Stimulated activated CD4-positive, alpha-beta T cell treated with anti-CD3 and anti-CD28 coated beads, TNF-alpha, amount 100 ng/mL, for 48 hours (primary cell): Measurements from ENCODE around the gene PDLIM5.
"Not testable (repeated sequence)": the region's sequence is repeated elsewhere in the genome, so short reads cannot be mapped to it uniquely, and the experiment has no call there.

ENCODE experiments used
- DNase-seq, 3 donors: peaks; one replicate each; pipeline ENCODE4 v3.0.0-alpha.2; 2020; ENCODE audit warnings: low read depth in 3 of 3

Gene PDLIM5

DNA sequence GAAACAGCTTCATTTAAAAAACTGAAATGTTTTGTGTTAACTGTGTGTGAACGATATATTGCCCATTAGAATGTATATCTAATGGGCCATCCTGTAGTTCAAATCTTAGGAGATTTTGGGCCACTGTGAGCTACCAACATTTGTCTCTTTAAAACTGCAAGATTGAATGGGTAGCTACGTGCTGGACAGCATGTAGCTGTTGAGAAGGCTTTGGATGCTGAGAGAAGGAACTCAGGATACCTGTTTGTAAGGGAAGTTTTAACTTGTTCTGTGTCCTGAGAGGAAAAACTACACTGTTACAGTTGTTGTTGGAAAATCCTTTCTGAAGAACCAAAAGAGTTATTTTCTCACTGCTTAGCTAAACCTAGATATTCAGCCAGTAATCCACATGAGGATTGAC is 45.9 kb downstream of the PDLIM5 start:
- DNase-seq, result no peak

DNA sequence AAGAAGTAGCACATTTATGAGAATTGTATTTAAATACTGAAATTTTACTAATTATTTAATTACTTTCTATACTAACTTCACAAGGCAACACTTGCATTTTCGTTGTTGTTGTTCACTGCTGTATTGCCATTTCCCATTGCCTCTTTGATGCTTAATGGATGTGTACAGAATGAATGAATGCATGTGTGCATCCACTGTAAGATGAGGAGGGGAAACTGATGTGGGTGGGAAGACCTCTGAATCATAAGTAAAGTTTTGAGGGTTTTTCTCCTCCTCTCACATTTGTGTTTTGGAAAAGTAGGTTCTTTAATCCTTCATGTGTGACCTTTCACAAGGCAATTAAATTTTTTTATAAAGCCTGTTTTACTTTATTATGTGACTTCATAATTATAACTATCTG is 46.8 kb downstream of the PDLIM5 start:
- no peak for DNase-seq

DNA sequence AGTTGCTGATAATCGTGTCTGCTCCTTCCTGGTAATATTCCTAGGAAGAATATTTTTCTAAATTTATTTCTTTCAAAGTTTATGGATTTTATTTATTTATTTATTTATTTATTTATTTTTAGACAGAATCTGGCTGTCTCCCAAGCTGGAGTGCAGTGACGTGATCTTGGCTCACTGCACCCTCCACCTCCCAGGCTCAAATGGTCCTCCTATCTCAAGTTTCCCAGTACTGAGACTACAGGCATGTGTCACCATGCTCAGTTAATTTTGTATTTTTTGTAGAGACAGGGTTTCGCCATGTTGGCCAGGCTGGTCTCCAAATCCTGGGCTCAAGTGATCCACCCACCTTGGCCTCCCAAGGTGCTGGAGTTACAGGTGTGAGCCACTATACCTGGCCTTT is 48.9 kb downstream of the PDLIM5 start:
- DNase-seq, result no peak

DNA sequence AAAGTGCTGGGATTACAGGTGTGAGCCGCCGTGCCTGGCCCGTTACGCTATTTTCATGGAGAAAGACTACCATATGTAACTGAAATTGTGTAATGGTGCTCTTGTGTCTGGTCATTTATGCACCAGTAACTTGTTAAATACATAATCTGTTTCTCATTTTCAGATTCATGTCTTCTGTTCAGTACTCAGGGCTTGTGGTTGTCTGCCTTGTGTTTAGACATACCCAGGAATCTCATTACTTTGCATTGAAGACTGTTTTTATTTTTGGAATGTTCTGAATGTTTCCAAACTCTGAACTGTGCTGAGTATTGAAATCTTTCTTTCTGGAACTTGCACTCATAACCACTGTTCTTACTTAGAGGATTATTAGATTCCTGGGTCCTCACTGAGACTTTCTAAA is 52.8 kb downstream of the PDLIM5 start:
- no peak for DNase-seq

DNA sequence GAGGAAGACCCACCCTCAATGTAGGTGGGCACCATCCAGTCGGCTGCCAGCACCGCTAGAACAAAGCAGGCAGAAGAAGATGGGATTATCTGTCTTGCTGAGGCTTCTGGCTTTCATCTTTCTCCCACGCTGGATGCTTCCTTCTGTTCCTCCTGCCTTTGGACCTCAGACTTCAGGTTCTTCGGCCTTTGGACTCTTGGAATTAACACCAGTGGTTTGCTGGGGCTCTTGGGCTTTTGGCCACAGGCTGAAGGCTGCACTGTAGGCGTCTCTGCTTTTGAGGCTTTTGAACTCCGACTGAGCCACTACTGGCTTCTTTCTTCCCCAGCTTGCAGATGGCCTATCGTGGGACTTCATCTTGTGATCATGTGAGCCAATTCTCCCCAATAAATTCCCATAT is 55.1 kb downstream of the PDLIM5 start:
- no peak for DNase-seq

DNA sequence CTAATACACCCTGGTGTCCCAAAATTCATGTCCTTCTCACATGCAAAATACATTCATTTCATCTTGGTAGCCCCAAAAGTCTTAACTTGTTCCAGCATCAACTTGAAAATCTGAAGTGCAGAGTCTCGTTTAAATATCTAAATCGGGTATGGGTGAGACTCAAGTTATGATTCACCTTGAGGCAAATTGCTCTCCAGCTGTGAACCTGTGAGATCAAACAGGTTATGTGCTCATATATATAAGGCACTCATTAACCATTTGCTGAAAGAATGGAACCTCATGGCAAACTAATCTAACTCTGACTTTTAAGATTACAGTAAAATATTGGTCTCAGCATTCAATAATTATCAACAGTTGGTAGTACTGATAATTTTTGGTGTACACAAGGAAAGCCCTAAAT is 55.5 kb downstream of the PDLIM5 start:
- no peak for DNase-seq

DNA sequence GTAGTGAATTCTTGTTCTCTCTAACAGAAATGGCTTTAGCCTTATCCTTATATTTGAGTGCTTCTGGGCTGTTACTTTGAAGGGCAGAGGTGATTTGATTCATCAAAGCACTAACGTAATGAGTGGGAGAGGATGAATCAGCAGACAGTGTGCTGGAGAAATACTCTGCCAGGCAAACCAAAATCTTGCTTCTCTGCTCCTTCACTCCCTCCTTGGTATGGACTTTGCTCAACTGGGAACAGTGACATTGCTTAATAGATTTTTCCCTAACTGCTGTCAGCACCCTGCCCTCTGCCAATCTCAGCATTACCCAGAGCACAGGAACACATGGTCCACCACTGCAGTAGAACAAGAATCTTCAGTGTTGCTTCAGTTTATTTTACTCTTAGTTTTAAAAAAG is 56.0 kb downstream of the PDLIM5 start:
- DNase-seq, result no peak

DNA sequence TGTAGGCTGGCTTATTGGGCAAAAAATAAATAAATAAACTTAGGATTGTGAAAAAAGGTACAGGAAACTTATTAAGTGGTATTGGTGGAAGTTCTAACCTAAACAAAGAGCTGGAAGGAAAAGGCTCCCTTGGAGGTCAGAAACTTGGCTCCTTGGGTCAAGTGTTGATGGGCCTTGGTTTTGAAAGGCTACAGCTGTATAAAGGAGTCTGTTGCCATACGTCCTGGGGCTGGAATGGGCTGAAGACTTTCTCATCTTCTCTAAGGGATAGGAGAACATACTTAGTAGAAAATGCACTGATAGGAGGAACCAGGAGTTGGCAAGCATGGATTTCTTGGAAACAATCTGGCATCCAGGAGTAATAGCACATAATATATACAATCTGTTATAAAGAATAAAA is 56.6 kb downstream of the PDLIM5 start:
- DNase-seq, result no peak

DNA sequence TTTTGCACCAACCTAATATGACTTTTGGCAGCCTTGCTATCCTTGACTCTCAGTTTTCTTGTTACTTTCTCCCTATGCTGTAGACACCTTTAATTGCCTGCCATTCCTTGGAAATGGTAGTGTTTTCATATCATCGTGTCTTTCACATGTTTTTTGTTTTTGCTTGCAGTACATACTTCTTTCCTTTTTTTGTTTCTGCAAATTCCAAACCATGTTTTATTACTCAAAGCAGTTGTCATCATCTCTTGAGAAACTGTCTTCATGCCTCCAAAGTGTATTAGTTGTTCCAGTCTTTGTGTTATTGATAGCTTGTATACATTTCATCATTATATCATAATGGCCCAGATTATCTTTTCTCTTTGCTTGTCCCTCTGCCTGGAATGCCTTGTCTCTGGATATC is 57.1 kb downstream of the PDLIM5 start:
- no peak for DNase-seq

DNA sequence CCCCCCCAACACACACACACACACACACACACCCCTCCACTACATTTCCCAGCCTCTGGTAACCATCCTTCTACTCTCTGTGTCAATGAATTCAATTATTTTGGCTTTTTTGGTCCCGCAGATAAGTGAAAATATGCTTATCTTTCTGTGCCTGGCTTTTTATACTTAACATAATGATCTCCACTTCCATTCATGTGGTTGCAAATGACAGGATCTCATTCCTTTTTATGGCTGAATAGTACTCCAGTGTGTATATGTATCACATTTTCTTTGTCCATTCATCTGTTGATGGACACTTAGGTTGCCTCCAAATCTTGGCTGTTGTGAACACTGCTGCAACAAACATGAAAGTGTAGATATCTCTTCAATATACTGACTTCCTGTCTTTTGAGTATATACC is 59.8 kb downstream of the PDLIM5 start:
- no peak for DNase-seq

DNA sequence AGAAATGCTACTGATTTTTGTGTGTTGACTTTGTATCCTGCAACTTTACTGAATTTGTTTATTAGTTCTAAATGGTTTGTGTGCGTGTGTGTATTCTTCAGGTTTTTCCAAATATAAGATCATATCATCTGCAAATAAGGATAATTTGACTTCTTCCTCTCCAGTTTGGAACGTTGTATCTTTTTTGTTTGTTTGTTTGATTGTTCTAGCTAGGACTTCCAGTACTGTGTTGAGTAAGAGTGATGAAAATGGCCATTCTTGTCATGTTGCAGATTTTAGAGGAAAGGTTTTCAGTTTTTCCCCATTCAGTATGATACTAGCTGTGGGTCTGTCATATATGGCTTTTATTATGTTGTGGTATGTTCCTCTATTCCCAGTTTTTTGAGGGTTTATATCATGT is 61.8 kb downstream of the PDLIM5 start:
- DNase-seq, result not testable (repeated sequence)

DNA sequence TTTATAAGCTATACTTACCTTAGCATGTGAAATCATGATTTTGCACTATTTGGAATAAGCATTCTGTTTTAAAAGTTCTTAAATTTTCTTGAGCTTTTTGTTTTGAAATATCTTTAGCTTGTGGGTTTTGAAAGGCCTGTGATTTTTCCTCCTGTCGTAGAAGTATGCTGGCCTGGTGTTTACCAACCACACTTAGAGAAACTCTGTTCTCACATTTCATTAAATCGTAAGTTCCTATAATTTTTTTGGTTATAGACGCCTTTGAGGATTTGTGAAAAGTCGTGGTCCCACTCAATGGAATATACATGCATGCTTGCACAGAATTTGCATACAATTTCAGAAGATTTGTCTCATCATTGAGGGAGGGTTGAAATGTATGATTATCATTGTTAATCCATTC is 63.6 kb downstream of the PDLIM5 start:
- DNase-seq, result no peak

DNA sequence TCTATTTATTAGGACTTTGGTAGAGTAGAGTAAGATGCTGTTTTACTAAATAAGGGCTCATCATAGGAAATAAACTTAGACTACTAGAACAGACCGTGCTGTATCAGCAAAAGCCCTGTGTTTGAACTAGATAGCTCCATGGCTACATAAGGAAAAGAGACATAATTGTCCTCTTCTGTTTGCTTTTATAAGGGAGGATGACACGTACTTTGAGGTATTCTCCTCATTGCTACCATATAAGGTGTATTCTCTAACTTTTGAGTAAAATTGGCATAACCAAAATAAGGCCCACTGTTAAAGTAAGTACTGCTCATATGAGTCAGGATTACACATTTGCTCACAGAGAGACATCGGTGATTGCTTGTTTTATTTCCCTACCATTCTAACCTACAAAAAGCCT is 64.3 kb downstream of the PDLIM5 start:
- DNase-seq, result no peak

DNA sequence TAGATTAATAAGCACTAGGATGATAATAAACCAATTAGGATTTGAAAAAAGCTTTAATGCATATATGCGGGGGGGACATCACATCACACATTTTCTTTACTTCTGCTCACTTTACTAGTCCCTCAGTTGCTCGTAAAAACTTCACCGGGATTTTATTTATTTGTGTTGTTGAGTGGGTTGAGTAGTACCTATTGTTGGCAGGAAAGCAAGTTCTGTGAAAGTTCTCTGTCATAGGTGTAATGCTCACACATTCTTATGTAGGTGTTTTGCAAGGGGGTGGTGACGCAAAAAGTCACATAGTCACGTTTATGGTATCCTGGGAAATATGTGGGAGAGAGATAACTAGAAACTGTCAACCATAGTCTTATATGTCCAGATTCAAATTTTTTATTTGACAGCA is 65.3 kb downstream of the PDLIM5 start:
- no peak for DNase-seq

DNA sequence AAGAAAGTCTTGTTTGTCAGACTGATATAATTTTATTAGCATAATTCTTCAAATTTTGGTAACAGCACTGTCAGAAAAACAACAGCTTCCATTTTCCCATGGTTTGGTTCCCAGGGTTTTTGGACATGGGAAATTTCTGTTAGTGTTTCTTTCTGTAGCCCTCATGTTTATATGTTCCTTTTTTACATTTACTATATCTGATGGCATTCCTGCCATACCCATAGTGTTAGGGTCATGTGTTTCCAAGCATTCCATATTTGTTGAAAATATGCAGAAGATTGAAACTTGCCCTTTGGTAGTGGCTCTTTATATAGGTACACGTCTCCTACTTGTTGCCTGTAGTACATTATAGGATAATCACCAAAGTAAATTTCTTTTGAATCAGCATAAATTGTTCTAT is 65.8 kb downstream of the PDLIM5 start:
- no peak for DNase-seq

DNA sequence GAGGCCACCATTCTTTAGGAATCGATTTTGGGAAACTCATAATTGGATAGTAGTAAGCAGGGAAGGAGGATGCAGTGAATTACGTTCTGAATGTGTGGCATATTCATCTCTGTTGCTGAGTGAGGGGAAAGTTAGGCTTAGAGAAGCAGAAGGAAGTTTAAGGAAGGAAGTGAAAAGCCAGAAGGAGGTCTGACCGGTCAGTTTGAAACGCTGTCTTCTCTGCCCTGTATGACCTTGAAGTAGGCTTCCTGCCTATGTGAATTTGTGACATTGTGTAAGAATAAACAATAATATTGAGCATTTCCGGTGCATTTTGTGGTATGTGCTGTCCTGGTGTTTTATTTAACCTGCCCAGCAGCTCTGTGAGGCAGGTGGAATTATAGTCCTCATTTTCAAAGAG is 67.3 kb downstream of the PDLIM5 start:
- DNase-seq, result no peak

DNA sequence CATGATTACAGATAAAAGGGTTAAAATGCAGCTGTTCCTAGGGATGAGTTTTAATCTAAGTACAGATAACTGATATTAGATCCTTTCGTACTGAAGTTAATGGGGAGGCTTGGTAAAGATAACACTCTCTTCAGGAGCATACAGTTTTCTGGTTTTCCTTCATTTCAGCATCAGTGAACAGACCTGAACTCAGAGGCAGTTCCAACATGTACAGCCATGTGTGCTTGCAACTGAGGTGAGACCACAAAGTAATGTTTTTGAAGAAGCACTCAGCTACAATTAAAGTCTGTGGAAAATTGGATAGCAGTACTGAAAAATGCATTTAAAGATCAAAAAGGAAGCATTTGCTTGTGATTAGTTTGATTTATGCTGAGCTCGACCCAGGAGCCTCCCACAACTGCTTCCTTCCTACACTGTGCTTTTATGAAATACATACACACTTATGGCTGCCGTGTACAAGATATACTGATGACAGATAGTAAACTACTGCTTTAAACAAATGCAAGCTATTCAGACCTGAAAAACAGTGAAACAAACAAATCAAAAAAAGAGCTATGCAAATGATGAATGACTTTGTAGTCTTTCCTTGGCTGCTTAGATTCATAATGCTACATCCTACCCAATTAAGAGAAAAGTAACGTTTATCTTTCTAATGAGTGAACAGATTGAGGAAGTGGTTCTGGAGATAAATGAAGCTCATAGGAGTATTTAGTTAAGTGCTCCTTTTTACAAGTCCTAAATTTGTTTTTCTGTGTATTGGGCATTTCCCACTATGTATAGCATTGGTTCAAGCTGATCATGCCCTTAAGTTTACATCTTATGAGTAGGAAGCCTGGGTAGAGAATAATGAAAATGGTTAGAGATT is 68.4 kb downstream of the PDLIM5 start:
- DNase-seq, result no peak

DNA sequence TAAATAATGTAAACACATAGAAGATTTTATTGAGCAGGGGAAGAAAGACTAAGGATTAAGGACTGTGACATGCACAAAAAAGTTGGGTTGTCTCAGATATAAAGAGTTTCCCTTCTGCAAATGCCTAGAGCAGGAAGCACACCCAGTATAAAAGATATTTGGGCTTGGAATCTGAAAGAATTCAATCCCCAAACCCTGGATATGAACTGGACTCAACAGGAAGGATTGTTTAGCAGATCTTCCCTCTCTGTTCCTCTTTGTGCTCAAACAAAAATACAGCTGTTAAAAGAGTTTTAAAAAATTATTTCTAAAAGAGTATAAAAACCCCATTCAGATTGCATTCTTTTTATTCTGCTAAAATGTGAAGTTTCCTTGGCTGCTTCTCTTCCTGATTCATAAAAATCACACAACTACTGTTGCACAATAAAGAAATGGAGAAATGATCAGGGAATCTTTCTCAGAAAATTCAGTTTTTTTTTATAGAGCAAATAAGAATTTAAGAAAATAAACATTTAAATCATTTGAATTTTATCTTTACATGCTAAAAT is 71.4 kb downstream of the PDLIM5 start:
- DNase-seq, result no peak

DNA sequence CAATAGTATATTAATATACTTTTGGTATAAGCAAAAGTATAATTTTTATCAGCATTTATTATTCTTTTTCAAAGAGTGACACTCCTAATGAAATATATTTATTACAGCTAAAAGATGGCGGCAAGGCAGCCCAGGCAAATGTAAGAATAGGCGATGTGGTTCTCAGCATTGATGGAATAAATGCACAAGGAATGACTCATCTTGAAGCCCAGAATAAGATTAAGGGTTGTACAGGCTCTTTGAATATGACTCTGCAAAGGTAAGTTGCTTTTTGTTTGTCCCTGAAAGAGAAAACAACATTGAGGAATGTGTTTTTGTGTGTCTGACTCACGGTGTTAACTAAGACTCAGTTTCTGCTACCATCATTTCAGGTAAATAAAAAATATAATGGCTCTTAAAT is 71.9 kb downstream of the PDLIM5 start:
- DNase-seq, result no peak

DNA sequence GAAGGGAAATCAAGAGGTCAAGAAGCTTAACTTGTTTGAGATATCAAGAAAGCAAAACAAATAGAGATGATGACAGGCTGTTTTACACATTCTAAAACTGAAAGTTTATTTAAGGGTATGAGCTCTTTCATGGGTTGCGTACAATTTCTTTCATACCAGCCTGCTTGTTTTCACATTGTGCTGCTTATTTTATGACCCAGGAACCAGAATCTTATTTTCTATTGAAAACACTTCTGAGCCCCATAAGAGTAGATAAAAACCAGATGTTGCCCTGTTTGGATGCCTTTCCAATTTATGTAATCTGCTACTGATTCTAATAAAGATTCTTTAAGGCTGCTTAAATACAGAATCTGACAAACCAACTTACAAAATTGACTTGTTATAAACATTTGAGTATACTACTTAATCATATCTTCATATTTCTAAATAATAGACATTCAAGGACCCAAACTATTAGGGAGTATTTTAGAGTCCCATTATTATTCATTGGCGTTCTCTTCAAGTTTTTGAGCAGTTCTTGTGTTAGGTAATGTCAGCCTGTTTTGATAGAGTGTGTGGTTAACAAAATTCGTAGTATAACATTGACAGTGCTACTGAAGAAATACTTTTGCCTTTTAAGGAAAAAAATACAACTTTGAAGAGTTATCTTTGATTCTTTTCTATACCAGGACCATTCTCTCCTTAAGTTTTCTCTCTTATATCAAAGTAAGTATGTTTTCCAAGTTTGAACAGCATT is 74.4 kb downstream of the PDLIM5 start:
- no peak for DNase-seq

DNA sequence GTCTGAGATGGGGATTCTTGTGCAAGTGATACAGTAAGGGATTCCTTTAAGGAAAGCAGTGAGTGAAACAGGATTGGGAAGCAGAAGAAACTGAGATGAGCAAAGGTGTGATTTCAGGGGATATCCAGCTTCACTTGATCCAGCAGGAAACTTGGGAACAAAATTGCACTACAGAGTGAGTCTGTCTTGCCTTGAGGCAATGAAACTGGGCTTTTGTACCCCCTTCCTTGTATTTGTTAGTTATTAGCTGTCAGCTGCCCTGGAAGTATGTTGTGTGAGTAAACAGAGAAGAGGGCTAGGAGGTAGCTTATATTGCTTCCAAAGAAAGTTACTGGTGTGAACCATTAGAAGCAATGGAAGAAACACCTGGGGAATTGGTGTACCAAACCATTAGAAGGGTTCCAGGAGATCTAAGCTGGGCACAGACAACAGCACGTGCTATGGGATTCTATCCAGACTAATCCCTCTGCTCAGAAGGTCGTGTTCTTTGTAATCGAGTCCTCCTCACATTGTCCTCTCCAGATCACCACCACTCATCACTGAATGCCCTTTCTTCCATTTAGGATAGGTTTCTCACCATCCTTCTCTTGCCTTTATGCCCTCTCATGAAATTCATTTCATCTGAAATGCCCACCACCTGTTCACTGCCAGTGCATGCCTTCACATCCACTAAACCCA is 76.0 kb downstream of the PDLIM5 start:
- no peak for DNase-seq

DNA sequence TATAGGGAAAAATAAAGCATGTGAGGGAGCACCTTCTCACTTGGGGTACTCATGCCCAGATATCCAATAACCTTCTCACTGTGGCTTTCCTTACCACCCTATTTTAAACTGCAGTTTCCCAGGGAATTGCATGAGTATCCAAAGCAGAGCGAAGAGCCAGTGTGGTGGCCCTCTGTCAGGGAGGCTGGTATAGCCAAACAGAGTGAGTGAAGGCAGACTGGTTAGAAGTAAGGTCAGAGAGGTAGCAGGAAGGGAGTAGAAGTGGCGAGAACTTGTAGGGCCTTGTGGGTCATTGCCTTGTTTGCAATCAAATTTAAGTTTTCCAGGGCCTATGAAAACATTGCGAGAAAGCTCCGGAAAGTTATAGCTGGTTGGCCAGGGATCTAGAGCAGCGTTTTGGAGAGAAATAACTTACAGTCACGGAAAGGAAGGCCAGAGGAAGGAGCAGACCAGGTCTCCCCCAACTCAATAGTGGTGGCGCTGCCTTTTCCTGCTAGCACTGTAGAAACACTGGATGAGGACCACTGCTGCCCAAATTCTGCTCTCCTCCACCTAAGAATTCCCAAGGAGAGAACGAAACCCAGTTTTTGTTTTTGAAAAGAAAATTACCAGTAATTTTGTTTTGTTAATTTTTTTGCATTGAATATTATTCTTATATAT is 77.2 kb downstream of the PDLIM5 start:
- no peak for DNase-seq
